Measurements from ENCODE around the gene GABRR3.

The GABRR3 gene

GRCh38 chr3:97983933-97984491 is 51.1 kb downstream of the GABRR3 start:
- no peaks in the 10 kb centered on the region for H3F3A ChIP-seq (ENCODE audit: control insufficient read depth, insufficient read depth)
- no peak overlapping the region for H3K4me2 ChIP-seq (ENCODE audit: low read length)
- H3K27me3 ChIP-seq (ENCODE audit: control insufficient read depth, low read length) = peaks cover 2% of the 10 kb centered on the region; the same call in 1 of the 2 replicates
- no peaks in the 10 kb centered on the region for H3K79me2 ChIP-seq (ENCODE audit: control insufficient read depth, low read length)
- TF ChIP-seq CTCF (IDR thresholded peaks at IDR 0.05; ENCODE audit: low read depth, low read length, poor library complexity, severe bottlenecking) (no peak), EZH2phosphoT487 (IDR thresholded peaks at IDR 0.05; ENCODE audit: borderline replicate concordance, low read length) (no peak)
- H4K20me1 ChIP-seq (ENCODE audit: control insufficient read depth, insufficient read depth, low read depth, low read length) = no peaks in the 10 kb centered on the region
- no peaks in the 10 kb centered on the region for H3K4me1 ChIP-seq (ENCODE audit: control insufficient read depth, low read length)
- H3K27ac ChIP-seq (ENCODE audit: low read depth, low read length) = no peak overlapping the region
- no peaks in the 10 kb centered on the region for H3K36me3 ChIP-seq (ENCODE audit: control insufficient read depth, low read length)
- peaks cover 3% of the 10 kb centered on the region; the same call in 1 of the 2 replicates for H3K9me3 ChIP-seq (ENCODE audit: control insufficient read depth, insufficient read depth, low read length)
- no peak overlapping the region for H3K4me3 ChIP-seq (ENCODE audit: low read length)
- H3K9me2 ChIP-seq (replicated peaks; ENCODE audit: control insufficient read depth, low read length) = no peaks in the 10 kb centered on the region

- Histone ChIP-seq H3K4me1 (ENCODE audit: control insufficient read depth, low read length) (no peaks in the 10 kb centered on the region), H3K4me3 (ENCODE audit: low read length) (no peak overlapping the region), H3K27me3 (ENCODE audit: control insufficient read depth, low read length) (peaks cover 2% of the 10 kb centered on the region; the same call in 1 of the 2 replicates), H3K9me3 (ENCODE audit: control insufficient read depth, insufficient read depth, low read length) (no peaks in the 10 kb centered on the region), H3K4me2 (ENCODE audit: low read length) (no peak overlapping the region), H3K27ac (ENCODE audit: low read depth, low read length) (no peak overlapping the region), H3K9me2 (replicated peaks; ENCODE audit: control insufficient read depth, low read length) (no peaks in the 10 kb centered on the region), H3K79me2 (ENCODE audit: control insufficient read depth, low read length) (no peaks in the 10 kb centered on the region), H3F3A (ENCODE audit: control insufficient read depth, insufficient read depth) (no peaks in the 10 kb centered on the region), H3K36me3 (ENCODE audit: control insufficient read depth, low read length) (no peaks in the 10 kb centered on the region), H4K20me1 (ENCODE audit: control insufficient read depth, insufficient read depth, low read depth, low read length) (no peaks in the 10 kb centered on the region)
- no peak for TF ChIP-seq EZH2phosphoT487 (IDR thresholded peaks at IDR 0.05; ENCODE audit: borderline replicate concordance, low read length)
- no peak for TF ChIP-seq CTCF (IDR thresholded peaks at IDR 0.05; ENCODE audit: low read depth, low read length, poor library complexity, severe bottlenecking)
Observed at GRCh38 chr3:97981886-97982285, 53.2 kb downstream of the GABRR3 start.

- Histone ChIP-seq H3K4me3 (ENCODE audit: low read length) (no peak overlapping the region), H3K9me2 (replicated peaks; ENCODE audit: control insufficient read depth, low read length) (no peaks in the 10 kb centered on the region), H3K79me2 (ENCODE audit: control insufficient read depth, low read length) (no peaks in the 10 kb centered on the region), H3K27me3 (ENCODE audit: control insufficient read depth, low read length) (peaks cover 2% of the 10 kb centered on the region; the same call in 1 of the 2 replicates), H3K9me3 (ENCODE audit: control insufficient read depth, insufficient read depth, low read length) (no peaks in the 10 kb centered on the region), H3K36me3 (ENCODE audit: control insufficient read depth, low read length) (no peaks in the 10 kb centered on the region), H4K20me1 (ENCODE audit: control insufficient read depth, insufficient read depth, low read depth, low read length) (no peaks in the 10 kb centered on the region), H3K4me2 (ENCODE audit: low read length) (no peak overlapping the region), H3K4me1 (ENCODE audit: control insufficient read depth, low read length) (peaks cover 7% of the 10 kb centered on the region), H3K27ac (ENCODE audit: low read depth, low read length) (no peak overlapping the region), H3F3A (ENCODE audit: control insufficient read depth, insufficient read depth) (no peaks in the 10 kb centered on the region)
- TF ChIP-seq CTCF (IDR thresholded peaks at IDR 0.05; ENCODE audit: low read depth, low read length, poor library complexity, severe bottlenecking) (no peak), EZH2phosphoT487 (IDR thresholded peaks at IDR 0.05; ENCODE audit: borderline replicate concordance, low read length) (no peak)
Observed at GRCh38 chr3:97979610-97980009, 55.5 kb downstream of the GABRR3 start.
